Kasumi-1 (cell line): ENCODE results near the gene AASDH.

Experiments
- DNase-seq, 2 experiments: peaks; one replicate each; lab custom pipeline; 2025; lab: John Stamatoyannopoulos, UW

AASDH gene, protein sequence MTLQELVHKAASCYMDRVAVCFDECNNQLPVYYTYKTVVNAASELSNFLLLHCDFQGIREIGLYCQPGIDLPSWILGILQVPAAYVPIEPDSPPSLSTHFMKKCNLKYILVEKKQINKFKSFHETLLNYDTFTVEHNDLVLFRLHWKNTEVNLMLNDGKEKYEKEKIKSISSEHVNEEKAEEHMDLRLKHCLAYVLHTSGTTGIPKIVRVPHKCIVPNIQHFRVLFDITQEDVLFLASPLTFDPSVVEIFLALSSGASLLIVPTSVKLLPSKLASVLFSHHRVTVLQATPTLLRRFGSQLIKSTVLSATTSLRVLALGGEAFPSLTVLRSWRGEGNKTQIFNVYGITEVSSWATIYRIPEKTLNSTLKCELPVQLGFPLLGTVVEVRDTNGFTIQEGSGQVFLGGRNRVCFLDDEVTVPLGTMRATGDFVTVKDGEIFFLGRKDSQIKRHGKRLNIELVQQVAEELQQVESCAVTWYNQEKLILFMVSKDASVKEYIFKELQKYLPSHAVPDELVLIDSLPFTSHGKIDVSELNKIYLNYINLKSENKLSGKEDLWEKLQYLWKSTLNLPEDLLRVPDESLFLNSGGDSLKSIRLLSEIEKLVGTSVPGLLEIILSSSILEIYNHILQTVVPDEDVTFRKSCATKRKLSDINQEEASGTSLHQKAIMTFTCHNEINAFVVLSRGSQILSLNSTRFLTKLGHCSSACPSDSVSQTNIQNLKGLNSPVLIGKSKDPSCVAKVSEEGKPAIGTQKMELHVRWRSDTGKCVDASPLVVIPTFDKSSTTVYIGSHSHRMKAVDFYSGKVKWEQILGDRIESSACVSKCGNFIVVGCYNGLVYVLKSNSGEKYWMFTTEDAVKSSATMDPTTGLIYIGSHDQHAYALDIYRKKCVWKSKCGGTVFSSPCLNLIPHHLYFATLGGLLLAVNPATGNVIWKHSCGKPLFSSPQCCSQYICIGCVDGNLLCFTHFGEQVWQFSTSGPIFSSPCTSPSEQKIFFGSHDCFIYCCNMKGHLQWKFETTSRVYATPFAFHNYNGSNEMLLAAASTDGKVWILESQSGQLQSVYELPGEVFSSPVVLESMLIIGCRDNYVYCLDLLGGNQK

DNA sequence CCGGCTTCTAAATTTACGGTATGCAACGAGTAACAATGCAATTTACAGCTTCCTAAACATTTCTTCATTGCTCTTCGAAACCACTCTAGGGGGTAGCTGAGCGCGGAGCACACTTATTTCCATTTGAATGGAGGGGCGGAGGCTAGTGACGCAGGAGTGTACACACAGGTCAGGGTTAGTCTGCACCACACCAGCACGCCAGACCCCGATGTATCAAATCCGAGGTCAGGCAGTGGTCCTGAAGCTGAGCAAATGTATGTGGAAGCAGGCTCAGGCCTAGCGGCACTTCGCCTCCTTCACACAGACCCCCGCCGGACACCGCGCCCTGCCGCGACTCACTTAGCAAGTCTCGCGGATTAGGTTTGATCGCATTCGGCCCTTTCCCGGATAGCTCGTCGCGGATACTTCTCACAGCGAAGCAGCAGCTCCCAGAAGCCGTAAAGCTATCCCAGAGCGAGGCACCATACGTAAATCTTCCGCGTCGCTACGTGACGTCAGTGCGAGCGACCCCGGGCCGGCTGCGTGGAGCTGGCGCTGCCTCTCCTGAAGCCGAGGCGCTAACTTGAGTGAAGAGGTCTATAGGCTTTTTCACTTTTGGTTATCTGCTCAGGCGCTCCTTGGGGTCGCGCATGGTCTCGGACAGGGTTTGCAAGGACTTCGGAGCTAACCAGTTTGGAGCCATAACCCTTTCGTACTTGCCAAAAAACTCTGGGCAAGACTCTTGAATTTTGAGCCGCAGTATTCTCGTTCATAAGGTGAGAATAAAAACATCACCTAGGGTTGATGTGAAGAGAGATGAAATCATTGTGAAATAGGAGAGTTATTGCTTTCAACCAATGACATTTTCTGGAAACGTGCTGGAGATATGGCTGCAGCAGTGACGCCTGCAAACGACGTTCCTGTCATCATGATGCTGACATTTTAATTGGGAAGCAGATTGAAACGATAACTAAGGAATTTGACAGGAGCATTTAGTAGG lies at the start of gene AASDH:
Gene AASDH (minus strand): TSS at position 469 of the 979 bp plus-strand sequence. CDS start 3,192 bp downstream, outside the sequence.
- DNase-seq = peak; percentile 99 to 100

DNA sequence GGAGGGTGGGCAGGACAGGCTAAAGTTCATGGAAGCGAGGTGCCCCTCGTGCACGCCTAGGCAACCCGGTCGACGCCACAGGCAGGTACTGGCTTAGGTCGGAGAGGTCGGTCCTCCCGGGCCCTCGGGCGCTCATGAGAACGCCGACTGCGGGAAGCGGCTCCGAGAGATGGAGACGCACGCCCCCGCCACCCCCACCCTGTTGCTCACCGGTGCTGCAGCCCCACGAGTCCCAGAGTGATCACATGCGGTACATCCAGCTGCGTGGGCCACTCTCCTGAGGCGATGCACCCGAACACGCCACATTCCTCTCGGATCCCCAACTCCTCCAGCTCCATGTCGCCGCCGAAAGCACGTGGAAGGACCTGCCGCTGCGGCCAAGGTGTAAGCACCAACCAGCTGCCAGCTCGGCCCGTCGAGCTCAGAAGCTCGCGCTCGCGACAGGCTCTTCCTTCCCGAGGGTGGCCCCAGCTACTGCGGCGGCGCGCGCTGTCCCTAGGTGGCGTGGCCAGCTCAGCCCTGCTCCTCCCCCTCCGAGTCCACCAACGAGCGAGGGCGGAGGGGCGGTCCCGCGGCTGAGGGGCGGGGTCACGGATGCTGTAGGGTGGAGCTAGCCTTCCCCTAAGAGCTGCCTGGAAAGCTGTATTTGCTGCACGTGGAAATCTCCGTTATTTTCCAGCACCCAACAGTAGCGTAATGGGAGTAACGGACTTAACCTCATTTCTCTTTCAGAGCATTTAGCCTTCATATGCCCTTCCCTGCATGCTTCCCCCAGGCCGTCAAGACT lies 48.0 kb upstream of the AASDH start, which contains the start of gene PPAT:
Gene PPAT (minus strand): TSS at position 476 of the 787 bp plus-strand sequence. CDS start 138 bp downstream, at position 338.
- peak; percentile 100 for DNase-seq

DNA sequence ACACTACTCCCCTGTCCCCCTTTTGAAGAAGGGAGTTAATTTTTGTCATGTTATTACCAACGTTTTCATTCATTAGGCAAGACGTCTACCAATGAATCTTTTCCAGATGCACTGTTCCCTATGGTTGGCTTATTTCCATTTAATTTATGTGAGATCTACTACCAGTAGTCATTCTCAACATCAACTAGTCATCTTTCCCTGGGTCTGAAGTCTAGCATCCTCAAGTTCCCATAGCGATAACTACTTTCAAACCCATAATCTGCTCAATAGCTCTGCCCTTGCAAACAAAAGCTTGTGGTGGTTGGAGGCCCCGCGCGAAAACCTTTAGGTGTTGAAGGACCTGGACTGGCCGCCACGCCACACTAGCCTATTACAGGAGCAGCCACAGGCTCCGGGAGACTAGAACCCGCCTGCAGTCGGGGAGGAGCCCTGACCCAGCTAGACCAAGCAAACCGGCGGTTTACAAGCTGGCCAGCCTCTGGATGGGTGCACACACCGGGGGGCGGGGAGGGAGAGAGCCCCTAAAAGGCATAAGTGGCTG lies 47.4 kb upstream of the AASDH start:
- DNase-seq = peak; percentile 87 to 92

DNA sequence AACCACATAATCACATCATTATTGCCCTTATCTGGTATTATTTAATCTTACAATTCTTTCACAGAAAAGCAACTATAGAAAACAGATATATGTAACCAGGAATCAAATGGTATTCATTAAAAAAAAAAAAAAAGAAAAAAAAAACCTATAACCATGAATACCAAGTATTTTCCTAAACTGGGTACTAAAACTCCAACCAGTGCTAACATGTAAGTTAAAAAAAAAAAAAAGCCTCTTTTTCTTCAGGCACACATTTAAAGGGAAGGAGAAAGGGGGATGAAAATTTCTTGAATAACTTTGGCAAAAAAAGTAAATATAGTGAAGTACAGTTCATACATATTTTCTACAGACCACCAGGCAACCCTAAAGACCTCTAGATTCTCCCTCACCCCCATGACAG lies 46.0 kb upstream of the AASDH start:
- DNase-seq = no peak

DNA sequence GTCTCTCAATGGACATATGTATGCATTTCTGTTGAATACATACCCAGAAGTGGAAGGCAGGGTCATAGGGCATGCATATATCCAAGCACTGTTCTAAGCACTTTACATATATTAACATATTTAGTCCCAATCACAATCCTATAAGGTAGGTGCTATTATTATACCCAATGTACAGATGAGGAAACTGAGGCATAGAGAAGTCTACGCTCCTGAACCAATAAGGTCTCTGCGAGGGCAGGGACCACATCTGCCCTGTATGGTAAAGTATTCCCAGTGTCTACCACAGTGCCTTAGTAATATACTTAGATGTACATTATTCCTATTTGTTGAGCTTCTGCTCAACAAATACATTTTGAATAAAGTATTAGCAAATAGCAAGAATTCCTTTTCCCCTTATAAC lies 42.9 kb upstream of the AASDH start:
- no peak for DNase-seq

DNA sequence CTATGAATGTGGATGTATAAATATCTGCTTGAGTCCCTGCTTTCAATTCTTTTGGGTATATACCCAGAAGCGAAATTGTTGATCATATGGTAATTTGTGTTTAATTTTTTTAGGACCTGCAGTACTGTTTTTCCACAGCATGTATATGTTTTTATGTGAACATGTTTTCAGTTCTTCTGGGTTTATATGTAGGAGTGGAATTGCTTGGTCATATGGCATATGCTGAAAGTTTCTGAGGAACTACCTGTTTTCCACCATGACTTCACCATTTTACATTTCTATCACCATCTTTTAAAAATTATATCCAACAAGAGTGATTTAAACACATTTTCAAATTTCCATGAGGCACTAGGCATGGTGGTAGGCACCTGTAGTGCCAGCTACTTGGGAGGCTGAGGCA lies 39.9 kb upstream of the AASDH start:
- no peak for DNase-seq

DNA sequence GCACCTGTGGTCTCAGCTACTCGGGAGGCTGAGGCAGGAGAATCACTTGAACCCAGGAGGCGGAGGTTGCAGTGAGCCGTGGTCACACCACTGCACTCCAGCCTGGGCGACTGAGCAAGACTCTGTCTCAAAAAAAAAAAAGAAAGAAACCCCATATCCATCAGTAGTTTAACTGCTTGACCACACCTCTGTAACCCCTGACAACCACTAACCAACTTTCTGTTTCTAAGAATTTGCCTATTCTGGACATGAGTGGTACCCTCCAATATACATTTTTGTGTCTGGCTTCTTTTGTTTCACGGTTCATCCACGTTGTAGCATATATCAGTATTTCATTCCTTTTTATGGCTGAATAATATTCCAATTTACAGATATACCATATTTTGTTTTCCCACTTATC lies 39.0 kb upstream of the AASDH start:
- DNase-seq = no peak

DNA sequence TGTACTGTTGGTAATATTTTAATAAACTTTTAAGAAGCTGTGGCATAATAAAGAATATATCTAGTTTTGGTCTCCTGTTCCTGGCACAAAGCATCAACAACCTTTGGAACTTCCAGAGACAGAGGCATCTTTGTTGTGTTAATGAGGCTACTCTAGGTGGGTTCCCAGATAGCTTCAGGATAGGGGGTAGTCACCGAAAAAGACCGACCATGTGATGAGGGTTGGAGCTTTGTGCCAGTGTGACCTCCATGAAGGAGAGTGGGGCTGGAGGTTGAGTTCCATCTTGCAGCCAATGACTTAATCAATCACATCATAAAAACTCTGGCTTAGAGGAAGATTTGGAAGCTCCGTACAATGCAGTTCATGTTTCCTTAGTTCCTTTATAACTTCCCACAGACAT lies 38.2 kb upstream of the AASDH start:
- no peak for DNase-seq

DNA sequence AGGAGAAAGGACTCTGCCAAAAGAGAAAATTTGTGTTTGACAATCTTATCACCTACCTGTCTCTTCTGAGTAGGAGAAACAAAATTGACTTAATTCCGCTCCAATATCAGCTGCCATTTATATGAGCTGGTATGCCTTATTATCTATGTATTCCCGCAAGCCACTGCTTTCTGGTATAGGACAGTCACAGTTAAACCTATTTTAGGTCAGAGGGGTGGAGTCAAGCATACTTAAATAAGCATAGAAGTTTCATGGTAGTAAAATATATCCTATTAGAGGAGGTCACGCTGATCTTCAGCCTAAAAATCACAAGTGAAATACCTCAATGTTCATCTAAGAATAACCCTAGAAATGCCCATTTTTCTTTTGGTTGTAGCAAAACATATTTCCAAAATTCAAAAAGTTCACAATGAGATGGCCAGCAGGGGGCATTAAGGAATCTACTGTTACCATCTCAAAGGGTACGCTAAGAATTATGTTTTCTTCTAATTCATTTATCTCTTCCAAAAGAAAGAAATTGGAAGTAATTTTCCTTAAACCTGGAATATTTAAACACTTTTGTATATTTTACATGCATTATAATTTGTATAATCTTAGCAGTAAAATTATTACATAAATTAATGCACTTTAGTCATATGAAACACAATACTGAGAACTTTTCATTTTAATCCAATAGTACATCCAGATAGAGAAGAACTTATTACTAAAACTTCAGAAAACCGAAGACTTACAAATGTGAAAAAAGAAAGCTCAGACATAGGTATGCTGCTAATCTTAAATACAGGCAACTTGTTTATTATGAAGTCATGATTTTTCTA lies 37.6 kb upstream of the AASDH start:
- peak; percentile 90 to 96 for DNase-seq

DNA sequence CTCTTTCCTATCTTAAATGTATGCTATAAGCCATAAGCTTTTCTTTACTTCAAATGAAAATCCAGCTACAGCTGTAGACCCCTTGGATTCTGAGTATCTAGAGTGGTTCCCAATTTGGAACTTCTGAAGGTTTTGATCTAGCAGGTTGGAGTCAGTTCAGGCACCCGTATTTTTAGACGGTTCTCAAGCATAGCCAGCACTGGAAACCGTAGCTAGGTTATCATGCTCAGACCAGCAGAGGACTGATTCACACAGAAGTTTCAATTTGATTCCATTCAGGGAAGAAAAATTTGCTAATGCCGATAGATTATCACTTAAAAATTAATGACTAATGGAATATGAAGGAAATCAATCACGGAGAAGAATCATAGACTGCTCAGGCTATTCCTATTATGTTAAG lies 36.9 kb upstream of the AASDH start:
- DNase-seq = no peak

DNA sequence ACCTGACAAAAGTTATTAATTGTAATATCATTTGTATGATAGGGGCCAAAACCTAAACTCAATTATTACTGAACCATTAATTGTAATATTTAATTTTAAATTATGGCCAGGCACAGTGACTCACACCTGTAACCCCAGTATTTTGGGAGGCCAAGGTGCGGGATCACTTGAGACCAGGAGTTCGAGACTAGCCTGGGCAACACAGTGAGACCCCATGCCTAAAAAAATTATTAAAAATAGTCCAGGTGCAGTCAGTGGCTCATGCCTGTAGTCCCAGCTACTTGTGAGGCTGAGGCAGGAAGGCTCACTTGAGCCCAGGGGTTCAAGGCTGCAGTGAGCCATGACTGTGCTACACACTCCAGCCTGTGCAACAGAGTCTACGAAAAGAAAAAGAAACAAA lies 30.1 kb upstream of the AASDH start:
- no peak for DNase-seq

DNA sequence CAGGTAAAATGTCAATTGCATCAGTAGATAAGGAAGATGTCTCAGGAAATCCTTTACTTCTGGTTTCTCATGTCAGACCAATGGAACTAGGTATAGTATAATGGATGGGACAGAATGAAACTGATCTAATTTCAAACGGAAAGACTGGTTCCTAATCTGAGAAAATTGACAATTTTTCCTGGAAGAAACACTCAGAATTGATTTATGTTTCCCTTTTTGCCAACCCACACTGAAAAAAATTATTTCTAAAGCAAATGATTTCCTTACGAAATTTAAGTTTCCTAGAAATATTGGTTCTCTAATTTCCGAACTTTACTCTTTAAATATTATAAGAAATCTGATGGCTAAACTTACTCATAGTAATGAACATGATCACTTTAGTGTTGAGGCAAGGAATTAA lies 29.1 kb upstream of the AASDH start:
- no peak for DNase-seq

DNA sequence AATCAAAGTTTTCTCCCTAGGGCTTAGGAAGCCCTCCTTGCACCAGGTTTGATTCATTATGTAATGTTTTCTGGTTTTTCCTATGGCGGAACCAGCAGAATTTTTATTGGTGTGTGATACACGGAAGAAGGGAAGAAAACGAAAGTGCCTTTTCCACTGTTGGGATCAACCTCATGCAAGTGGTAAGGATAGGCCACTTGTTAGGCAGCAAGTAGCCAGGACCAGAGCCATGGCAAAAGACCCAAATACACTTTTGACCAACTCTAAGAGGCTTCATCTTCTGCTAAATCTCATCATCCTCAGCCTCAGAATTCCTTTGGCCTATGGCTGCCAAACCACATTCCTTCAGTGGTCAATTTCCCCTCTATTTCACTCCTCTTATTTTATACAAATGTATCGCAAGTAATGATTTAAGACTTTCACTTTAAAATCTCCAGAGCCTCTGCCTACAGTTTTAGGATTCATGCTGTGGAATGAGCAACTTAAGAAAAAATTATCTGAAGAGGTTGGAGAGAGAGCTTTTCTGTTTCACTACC lies 26.9 kb upstream of the AASDH start:
- DNase-seq = no peak

DNA sequence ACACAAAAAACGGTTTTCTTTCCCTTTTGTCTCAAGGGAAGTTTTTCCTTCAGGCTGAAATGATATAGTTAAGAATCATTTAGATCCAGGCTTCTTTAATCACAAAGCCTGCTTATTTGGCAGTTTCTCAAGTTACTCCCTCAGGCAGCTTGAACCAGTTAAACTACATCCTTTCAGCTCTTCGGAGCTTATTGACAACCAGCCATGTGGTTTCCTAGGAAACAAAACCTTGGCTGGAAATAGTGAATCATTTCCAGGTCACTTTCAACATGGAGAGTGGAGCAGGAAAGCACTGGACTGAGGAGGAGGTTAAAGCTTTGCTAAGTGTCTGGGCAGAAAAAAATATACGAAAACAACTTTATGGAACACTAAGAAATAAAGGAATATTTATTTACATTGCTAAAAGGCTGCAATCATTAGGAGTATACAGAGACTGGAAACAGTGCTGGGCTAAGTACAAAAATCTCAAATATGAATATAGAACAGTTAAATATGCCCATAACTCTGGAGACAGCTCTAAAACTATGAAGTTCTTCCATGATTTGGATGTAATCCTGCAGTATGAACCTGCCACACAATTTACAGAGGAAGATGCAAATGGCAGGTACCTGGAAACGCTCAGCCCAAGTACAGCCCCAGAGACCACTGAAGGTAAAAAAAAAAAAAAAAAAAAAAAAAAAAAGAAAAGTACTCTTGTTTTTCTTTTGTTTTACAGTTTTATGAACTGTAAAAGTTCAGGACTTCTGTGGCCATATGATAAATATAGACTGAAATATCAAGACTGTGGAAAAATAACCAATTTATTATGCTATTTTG lies 23.2 kb upstream of the AASDH start:
- peak; percentile 89 to 93 for DNase-seq

DNA sequence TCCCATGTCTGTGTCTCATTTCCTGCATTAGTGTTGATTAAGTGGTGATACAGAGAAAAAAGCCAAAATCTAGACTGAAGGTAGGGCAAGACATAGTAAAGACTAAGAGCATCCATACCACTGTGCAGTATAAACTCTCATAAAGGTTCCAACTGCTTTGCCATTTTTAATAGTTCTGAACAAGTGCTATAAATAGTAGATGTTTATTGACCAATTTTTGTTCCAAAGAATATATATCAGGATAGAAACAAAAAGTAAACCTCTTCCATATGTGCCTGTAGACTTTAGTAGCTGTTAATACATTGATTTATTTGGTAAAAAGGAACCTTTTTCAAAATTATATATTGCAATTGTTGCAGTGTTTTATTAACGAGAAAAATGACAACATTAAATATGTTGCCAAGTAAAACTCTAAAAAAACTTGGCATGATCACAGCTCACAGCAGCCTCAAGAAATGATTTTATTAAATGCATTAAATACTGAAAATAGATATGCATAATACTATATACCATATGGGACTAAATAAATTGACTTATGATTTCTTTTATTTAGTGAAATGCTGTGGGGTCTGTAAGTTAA lies 22.3 kb upstream of the AASDH start:
- no peak for DNase-seq

DNA sequence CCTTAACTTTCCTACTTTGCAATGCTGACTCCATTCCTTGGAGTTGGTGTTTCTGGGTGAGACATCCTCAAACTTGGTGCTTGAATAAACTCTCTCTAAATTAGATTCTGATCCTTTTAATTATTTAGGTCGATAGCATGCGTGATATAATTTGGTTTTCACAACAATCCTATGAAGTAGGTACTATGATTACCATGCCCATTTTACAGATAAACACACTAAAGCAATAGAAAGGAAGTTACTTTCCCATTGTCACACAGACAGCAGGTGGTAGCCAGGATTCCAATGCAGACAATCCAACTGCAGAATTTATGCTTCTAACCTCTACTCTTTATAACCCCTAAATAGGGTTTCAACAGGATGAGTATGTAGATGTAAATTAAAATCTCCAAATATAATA lies 21.7 kb upstream of the AASDH start:
- DNase-seq = no peak

DNA sequence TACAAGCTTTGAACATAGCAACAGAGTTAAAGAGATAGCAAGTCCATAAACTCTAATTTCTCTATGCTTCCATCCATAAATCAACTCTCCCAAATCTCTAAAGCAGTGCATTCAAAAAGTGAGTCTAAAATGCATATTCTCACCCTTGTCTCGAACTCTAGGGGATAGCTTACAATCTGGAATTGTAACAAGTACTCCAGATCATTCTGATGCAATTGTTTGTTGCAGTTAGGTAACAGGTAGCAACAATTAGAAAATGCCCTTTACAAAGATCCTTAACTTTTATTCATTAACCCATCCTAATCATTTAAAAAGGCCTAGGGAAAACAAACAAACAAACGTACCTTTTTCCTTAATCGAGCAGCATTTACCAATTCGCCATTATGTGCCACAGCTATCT lies 18.9 kb upstream of the AASDH start:
- DNase-seq = no peak

DNA sequence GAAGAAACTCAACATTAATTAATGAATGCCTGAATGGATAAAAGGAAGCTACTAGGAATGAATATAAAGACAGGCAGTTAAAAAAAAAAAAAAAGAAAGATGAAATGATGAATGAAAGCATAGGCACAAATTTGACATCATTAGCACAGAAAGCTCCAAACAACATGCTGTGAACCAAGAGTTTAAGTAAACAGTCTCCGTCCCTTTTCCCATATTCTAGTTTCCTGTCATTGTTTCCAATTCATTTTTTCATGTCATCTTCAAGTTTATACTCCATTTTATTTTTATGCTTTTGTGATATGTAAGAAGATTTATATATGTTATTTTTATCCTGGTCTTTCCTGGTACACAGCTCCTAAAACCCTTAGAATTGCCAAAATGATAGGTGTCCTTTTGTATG lies 17.7 kb upstream of the AASDH start:
- DNase-seq = no peak
